Pancreas (tissue), 10 donors: ENCODE results near the gene ADARB1. TPM values are rescaled to one million over a fixed set of nuclear protein-coding genes. Genes with fewer than 3 reads are reported as not detected.

Experiments
- ATAC-seq, 4 donors: fragments of 200-7000 bp; cut with Tn5 transposase; one replicate each; pipeline versions ENCODE4 v1.8.0 to v1.9.1; 2020; ENCODE audit warnings: mild to moderate bottlenecking in 4 of 4, moderate library complexity in 4 of 4
- DNase-seq, 6 donors: peaks; one replicate each; pipeline ENCODE4 v3.0.0-alpha.2; 2020
- FAIRE-seq: peaks from 2 replicates; lab custom pipeline; 2012; peaks lifted over from hg19 to GRCh38; lab: Jason Lieb, UNC
- H3K27ac ChIP-seq, 4 donors: fragments of 200-600 bp; sonication (generic); 1 replicate in 3 of 4; 2 replicates in 1 of 4; pipeline versions ENCODE4 v1.5.0 to v1.8.0; 2020
- H3K27me3 ChIP-seq, 4 donors: fragments of 200-600 bp; one replicate each; pipeline ENCODE4 v1.8.0; 2021
- H3K36me3 ChIP-seq, 3 donors: fragments of 200-600 bp; sonication (generic) in 1 of 3; one replicate each; pipeline versions ENCODE4 v1.5.0 to v1.8.0; 2020 to 2021
- H3K4me1 ChIP-seq, 3 donors: fragments of 200-600 bp; one replicate each; pipeline ENCODE4 v1.8.0; 2021
- H3K4me3 ChIP-seq, 4 donors: fragments of 200-600 bp; sonication (generic) in 2 of 4; one replicate each; pipeline versions ENCODE4 v1.5.0 to v1.8.0; 2020 to 2021
- H3K9me3 ChIP-seq, 4 donors: fragments of 200-600 bp; one replicate each; pipeline ENCODE4 v1.8.0; 2021
- WGBS, 2 donors: extraction: QIAGEN DNeasy Blood & Tissue Kit; methylation state at CpG; one replicate each; pipeline ENCODE4 v1.1.7; 2013; 5-methylcytosine and 5-hydroxymethylcytosine counted together
- intact Hi-C, 3 donors: fragments of 100-400 bp; cut with DNase I; formaldehyde crosslinking; loops; one replicate each; pipeline versions ENCODE4 v1.11.1 to v1.14.2; 2022
- polyA plus RNA-seq, 2 donors: library from polyadenylated mRNA; stranded (reverse); fragments of 200-250 nt; gene quantifications; one replicate each; pipeline ENCODE4 v1.2.3, GENCODE V29; 2013
- total RNA-seq, 6 donors: library from RNA; stranded (reverse); fragmentation: NEBNext Ultra II Directional in 4 of 6; extraction: Animal tissue kit (Norgen Biotek cat#: 25700) in 4 of 6; gene quantifications; one replicate each; pipeline versions ENCODE4 v1.2.1 to v1.2.4, GENCODE V29; 2021 to 2023
- TF ChIP-seq, protein P1 (sequence below), 4 donors: fragments of 200-600 bp; sonication (generic) in 3 of 4; IDR thresholded peaks; one replicate each; pipeline versions ENCODE4 v1.5.0 to v1.8.0; 2021; ENCODE audit warnings: antibody characterized with exemption in 4 of 4
- donor health status: healthy with polysubstance abuse.
- donor health status: DM: no; HTN: no; CAD: no; lungs with moderate emphysema.
- donor health status: DM: no; HTN: no; CAD: no.
- donor health status: control.
- donor health status: control.
- donor health status: Bipolar disorder and iron deficiency.
- donor health status: DM: yes; HTN: yes; CAD: no.
- donor health status: DM: no; HTN: no; CAD: no.
- donor health status: DM: no; HTN: no; CAD: no.
- donor health status: DM: yes; HTN: yes; CAD: no.

ADARB1 gene
- total and polyA plus RNA-seq, 8 donors: 5.4 to 10.1 (median 6.3) TPM

DNA sequence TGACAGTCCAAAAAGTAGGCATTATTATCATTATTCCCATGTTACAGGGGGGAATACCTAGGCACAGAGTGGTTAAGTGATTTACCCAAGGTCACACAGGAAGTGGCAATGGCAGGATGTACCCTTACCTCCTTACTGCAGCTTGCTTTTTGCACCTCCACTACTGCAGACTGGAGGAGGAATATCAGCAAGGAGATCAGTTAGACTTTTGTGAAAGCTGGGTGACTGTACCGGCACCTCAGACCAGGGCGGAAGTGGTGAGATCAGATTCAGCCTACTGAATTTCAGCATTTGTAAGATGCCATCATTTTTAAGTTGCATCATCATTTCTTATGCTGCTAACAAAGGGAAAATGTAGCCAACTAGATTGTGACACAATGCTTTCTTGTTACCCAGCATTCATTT lies 4.5 kb downstream of the ADARB1 start:
- Histone ChIP-seq H3K4me3 (no peak overlapping the region), H3K4me1 (no peaks in the 10 kb centered on the region), H3K9me3 (no peaks in the 10 kb centered on the region), H3K27ac (no peak overlapping the region), H3K27me3 (no peaks in the 10 kb centered on the region), H3K36me3 (no peaks in the 10 kb centered on the region)
- FAIRE-seq: no peak
- ATAC-seq: peak in 1 of 4 donors; percentile 17
- TF ChIP-seq, protein P1, sequence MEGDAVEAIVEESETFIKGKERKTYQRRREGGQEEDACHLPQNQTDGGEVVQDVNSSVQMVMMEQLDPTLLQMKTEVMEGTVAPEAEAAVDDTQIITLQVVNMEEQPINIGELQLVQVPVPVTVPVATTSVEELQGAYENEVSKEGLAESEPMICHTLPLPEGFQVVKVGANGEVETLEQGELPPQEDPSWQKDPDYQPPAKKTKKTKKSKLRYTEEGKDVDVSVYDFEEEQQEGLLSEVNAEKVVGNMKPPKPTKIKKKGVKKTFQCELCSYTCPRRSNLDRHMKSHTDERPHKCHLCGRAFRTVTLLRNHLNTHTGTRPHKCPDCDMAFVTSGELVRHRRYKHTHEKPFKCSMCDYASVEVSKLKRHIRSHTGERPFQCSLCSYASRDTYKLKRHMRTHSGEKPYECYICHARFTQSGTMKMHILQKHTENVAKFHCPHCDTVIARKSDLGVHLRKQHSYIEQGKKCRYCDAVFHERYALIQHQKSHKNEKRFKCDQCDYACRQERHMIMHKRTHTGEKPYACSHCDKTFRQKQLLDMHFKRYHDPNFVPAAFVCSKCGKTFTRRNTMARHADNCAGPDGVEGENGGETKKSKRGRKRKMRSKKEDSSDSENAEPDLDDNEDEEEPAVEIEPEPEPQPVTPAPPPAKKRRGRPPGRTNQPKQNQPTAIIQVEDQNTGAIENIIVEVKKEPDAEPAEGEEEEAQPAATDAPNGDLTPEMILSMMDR (IDR thresholded peaks at IDR 0.05): no peak
- no peak for DNase-seq
- intact Hi-C loops: no loop called here
- 97 to 100% methylated on average over 2 of the region's 2 CpGs for WGBS, 2 donors

DNA sequence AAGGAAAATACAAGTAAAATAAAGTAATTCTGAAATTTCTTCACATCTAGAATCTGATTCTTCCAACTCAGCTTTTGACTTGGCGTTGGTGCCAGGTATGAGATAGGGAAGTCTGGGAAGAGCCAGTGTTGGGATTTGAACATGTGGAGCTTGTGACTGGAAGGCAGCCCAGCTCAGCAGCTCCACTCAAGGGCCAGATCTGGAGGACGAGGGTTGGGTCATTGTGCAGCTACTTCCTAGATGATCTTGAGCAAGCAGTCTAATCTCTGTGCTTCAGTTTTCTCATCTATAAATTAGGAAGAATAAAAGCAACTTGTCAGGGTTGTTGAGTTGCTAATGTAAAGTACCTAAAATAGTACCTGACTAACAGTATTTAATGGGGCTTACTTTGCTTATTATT lies 5.0 kb downstream of the ADARB1 start:
- no peaks in the 10 kb centered on the region for H3K27me3 ChIP-seq
- WGBS, 2 donors: 65 to 71% methylated on average over 2 of the region's 2 CpGs
- DNase-seq (no peak), ATAC-seq (no peak), FAIRE-seq (no peak)
- H3K4me3 ChIP-seq: no peak overlapping the region
- no peaks in the 10 kb centered on the region for H3K4me1 ChIP-seq
- no peak overlapping the region for H3K27ac ChIP-seq
- TF ChIP-seq, protein P1 (IDR thresholded peaks at IDR 0.05): no peak
- no peaks in the 10 kb centered on the region for H3K36me3 ChIP-seq
- no peaks in the 10 kb centered on the region for H3K9me3 ChIP-seq
- intact Hi-C loops: no loop called here

DNA sequence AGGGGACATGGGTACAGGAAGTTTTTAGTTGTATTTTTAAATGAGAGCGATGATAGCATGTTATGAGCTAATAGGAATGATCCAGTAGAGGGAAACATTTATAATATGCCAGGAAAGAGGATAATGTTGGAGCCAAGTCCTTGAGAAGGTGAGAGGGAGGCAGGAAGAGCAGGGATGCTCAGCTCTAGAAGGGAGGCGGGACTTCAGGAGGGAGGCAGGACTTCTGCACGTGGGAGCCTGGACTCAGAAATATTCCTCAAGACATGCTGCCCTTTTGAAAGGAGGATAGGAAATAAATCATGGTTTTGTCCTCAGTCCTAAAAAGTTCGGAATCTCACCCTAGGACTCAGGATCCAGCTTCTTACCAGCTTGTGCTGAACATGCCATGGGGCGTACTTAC lies 5.9 kb downstream of the ADARB1 start:
- no peak overlapping the region for H3K27ac ChIP-seq

DNA sequence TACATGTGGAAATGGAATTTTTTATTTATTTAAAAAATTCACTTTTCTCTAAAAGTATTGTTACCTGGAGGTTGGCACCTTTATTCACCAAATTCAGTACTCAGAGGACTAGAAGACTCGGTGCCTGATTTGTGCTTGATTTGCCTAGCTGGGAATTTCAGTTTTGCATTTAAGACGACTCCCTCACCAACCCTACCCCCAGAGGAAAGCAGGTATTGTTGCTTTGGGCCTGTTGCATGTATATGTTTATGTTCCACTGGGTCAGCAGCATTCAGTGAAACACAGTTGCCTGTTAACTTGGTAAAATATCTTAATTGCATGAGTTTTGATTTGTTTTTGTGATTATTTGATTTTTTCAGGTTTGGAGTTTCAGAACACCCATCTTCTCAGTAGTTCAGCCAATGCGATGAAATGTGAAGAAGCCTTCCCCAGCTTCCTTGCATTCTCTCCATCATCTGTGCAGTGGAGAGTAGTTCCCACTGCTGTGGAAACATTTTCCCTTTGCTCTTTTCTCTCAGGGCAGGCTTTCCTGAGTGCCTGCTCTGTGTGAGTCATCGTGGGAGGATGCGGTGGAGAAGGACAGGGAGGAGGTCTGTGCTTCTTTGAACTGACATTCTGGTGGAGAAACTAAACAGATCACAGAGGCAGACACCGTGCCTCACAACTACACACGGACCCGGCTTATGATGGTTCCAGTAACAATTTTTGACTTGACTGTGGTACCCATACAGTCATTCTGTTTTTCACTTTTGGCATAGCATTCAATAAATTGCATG lies 6.4 kb downstream of the ADARB1 start:
- Histone ChIP-seq H3K36me3 (no peaks in the 10 kb centered on the region), H3K4me1 (no peaks in the 10 kb centered on the region), H3K4me3 (no peak overlapping the region), H3K27me3 (no peaks in the 10 kb centered on the region), H3K27ac (no peak overlapping the region), H3K9me3 (no peaks in the 10 kb centered on the region)
- intact Hi-C loops: no loop called here
- no peak for DNase-seq
- TF ChIP-seq, protein P1 (IDR thresholded peaks at IDR 0.05): no peak
- ATAC-seq: peak in 1 of 4 donors; percentile 48
- WGBS, 2 donors: 87 to 89% methylated on average over 8 of the region's 8 CpGs
- FAIRE-seq: no peak

More for the DNA sequence above, 5.9 kb downstream of the ADARB1 start:
- H3K36me3 ChIP-seq: no peaks in the 10 kb centered on the region
- intact Hi-C loops: no loop called here
- H3K4me3 ChIP-seq: no peak overlapping the region
- WGBS, 2 donors: 84 to 87% methylated on average over 5 of the region's 5 CpGs
- no peaks in the 10 kb centered on the region for H3K9me3 ChIP-seq
- ATAC-seq (no peak), FAIRE-seq (no peak), DNase-seq (no peak)
- no peaks in the 10 kb centered on the region for H3K27me3 ChIP-seq
- TF ChIP-seq, protein P1 (IDR thresholded peaks at IDR 0.05): no peak
- H3K4me1 ChIP-seq: no peaks in the 10 kb centered on the region

DNA sequence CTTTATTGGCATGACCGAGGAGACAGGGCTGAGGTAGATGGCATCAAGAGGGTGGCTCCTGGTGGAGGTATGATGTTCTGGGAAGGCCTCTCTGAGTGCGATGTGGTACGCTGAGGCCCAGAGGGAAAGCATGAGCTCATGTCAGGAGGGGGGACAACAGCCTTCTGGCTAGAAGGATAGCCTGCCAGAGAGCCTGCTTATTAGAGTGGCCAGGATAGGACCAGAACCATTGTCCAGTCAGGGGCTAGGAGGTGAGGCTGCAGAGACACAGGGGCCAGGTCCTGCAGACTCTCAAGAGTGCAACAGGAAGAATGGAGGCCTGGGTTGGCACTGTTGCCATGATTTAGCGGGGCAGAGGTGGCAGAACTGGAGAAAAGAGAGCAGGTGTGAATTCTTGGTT lies 7.3 kb downstream of the ADARB1 start:
- WGBS, 2 donors: 94 to 96% methylated on average over 4 of the region's 4 CpGs
- H3K27me3 ChIP-seq: no peaks in the 10 kb centered on the region
- TF ChIP-seq, protein P1 (IDR thresholded peaks at IDR 0.05): no peak
- no peaks in the 10 kb centered on the region for H3K36me3 ChIP-seq
- H3K27ac ChIP-seq: no peak overlapping the region
- intact Hi-C loops: no loop called here
- ATAC-seq (no peak), FAIRE-seq (no peak), DNase-seq (no peak)
- H3K4me1 ChIP-seq: no peaks in the 10 kb centered on the region
- H3K9me3 ChIP-seq: no peaks in the 10 kb centered on the region
- no peak overlapping the region for H3K4me3 ChIP-seq
